Nephron progenitor cell (in vitro differentiated cells): ENCODE results near the gene DNAI2.

ENCODE experiments used
- DNase-seq: peaks from one replicate; pipeline ENCODE4 v3.0.0; 2021
- H3K27ac Mint-ChIP-seq: 2 replicates; pipeline ENCODE4 v1.8.0; 2021; ENCODE audit warnings: mild to moderate bottlenecking, moderate library complexity, mixed read lengths
- H3K27me3 Mint-ChIP-seq: 2 replicates; pipeline ENCODE4 v1.8.0; 2021; ENCODE audit warnings: mild to moderate bottlenecking, low read depth, mixed read lengths; ENCODE audit not compliant: poor library complexity
- H3K36me3 Mint-ChIP-seq: 2 replicates; pipeline ENCODE4 v1.8.0; 2021; ENCODE audit warnings: low read depth, mixed read lengths
- H3K4me1 Mint-ChIP-seq: 2 replicates; pipeline ENCODE4 v1.8.0; 2021; ENCODE audit warnings: mixed read lengths
- H3K4me3 Mint-ChIP-seq: 2 replicates; pipeline ENCODE4 v1.8.0; 2021; ENCODE audit warnings: mild to moderate bottlenecking, moderate library complexity, mixed read lengths
- H3K9me3 Mint-ChIP-seq: 2 replicates; pipeline ENCODE4 v1.8.0; 2021; ENCODE audit warnings: mild to moderate bottlenecking, moderate library complexity, mixed read lengths
- TF ChIP-seq, protein P1 (sequence below): fragments of 200-600 bp; sonication (generic); IDR thresholded peaks from 2 replicates; pipeline ENCODE4 v1.5.0; 2021; ENCODE audit warnings: antibody characterized with exemption

Gene DNAI2

DNA sequence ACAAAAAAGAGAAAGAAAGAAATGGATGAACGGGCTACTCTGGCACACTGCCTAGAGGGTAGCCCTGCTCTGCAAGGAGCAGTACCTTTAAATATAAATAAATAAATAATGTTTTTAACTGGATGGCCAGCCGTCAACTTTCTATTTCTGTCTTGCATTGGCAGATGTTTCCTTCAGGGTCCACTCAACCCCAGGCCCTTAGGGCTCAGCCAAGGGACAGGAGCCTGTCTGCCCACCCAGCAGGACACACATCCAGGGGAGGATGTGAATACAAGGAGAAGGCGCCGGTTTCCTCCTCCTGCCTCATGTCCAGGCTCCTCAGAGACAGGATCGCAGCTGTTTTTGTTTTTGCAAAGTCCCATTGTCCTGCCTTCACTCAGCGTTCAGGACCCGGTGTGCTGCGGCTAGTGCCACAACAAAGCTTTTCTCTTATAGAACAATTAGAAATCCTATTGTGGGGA lies 38.1 kb upstream of the DNAI2 start:
- H3K27me3 Mint-ChIP-seq, result peaks cover 19% of the 10 kb centered on the region
- no peaks in the 10 kb centered on the region for H3K9me3 Mint-ChIP-seq
- no peaks in the 10 kb centered on the region for H3K36me3 Mint-ChIP-seq
- no peak overlapping the region for H3K4me3 Mint-ChIP-seq
- no peak for DNase-seq
- H3K4me1 Mint-ChIP-seq, result peaks cover 38% of the 10 kb centered on the region
- TF ChIP-seq, protein P1, sequence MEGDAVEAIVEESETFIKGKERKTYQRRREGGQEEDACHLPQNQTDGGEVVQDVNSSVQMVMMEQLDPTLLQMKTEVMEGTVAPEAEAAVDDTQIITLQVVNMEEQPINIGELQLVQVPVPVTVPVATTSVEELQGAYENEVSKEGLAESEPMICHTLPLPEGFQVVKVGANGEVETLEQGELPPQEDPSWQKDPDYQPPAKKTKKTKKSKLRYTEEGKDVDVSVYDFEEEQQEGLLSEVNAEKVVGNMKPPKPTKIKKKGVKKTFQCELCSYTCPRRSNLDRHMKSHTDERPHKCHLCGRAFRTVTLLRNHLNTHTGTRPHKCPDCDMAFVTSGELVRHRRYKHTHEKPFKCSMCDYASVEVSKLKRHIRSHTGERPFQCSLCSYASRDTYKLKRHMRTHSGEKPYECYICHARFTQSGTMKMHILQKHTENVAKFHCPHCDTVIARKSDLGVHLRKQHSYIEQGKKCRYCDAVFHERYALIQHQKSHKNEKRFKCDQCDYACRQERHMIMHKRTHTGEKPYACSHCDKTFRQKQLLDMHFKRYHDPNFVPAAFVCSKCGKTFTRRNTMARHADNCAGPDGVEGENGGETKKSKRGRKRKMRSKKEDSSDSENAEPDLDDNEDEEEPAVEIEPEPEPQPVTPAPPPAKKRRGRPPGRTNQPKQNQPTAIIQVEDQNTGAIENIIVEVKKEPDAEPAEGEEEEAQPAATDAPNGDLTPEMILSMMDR, result no peak
- H3K27ac Mint-ChIP-seq, result no peak overlapping the region

- Mint-ChIP-seq H3K27me3 (peaks cover 21% of the 10 kb centered on the region), H3K36me3 (no peaks in the 10 kb centered on the region), H3K4me1 (peaks cover 38% of the 10 kb centered on the region), H3K4me3 (no peak overlapping the region), H3K27ac (no peak overlapping the region), H3K9me3 (no peaks in the 10 kb centered on the region)
- no peak for DNase-seq
- TF ChIP-seq, protein P1, result no peak
Observed at GRCh38 chr17:74237321-74237720, 36.7 kb upstream of the DNAI2 start.

DNA sequence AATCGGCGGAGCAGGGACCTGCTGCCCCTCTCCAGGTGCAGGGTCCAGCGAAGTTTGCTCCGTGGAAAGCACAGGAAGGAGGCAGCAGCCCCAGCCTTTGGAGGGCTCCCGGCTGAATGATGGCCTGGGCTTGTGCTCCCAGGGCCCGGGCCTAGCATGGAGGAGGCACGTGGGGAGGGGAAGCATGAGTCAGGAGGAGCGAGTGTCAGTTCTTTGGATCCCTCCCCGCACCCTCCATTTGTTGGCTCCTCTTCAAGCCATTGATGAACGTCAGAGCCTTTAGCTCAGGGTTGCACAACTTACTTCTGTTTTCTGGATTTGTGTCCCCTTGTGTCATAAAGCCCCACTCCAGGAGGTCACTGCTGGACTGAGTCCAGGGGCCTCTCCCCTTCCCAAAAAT lies 34.9 kb upstream of the DNAI2 start:
- Mint-ChIP-seq H3K4me3 (no peak overlapping the region), H3K4me1 (peaks cover 28% of the 10 kb centered on the region), H3K9me3 (no peaks in the 10 kb centered on the region), H3K36me3 (no peaks in the 10 kb centered on the region), H3K27me3 (peaks cover 27% of the 10 kb centered on the region), H3K27ac (no peak overlapping the region)
- DNase-seq, result no peak
- TF ChIP-seq, protein P1, result no peak

GRCh38 chr17:74240618-74241205 lies 33.3 kb upstream of the DNAI2 start:
- no peak for DNase-seq
- Mint-ChIP-seq H3K4me1 (peaks cover 32% of the 10 kb centered on the region), H3K27me3 (peaks cover 27% of the 10 kb centered on the region), H3K9me3 (no peaks in the 10 kb centered on the region), H3K36me3 (no peaks in the 10 kb centered on the region), H3K4me3 (no peak overlapping the region), H3K27ac (peak overlapping the region; percentile 60)
- TF ChIP-seq, protein P1, result no peak

DNA sequence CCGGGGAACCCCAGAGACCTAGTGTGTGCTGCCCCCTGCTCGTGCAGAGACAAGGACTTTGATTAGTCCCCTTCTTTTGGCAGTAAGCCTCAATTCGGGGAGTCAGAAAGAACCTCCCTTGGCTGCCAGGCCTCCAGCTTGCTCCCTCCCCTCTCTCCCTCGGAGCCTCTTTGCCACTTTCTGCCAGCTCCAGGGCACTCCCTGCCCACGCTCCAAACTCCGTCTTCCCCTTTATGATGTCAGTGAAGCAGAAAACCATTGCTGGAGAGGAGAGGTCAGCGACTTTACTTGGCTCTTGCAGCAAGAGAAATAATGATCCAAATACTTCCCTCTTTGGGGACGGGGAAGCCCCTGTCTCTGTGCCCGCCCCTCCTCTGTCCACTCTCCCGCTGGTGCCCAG lies 32.6 kb upstream of the DNAI2 start:
- H3K4me1 Mint-ChIP-seq, result peaks cover 39% of the 10 kb centered on the region
- H3K27me3 Mint-ChIP-seq, result peaks cover 23% of the 10 kb centered on the region
- no peak overlapping the region for H3K27ac Mint-ChIP-seq
- no peak overlapping the region for H3K4me3 Mint-ChIP-seq
- no peak for DNase-seq
- H3K36me3 Mint-ChIP-seq, result peaks cover under 1% of the 10 kb centered on the region
- H3K9me3 Mint-ChIP-seq, result peaks cover 1% of the 10 kb centered on the region
- TF ChIP-seq, protein P1, result no peak

DNA sequence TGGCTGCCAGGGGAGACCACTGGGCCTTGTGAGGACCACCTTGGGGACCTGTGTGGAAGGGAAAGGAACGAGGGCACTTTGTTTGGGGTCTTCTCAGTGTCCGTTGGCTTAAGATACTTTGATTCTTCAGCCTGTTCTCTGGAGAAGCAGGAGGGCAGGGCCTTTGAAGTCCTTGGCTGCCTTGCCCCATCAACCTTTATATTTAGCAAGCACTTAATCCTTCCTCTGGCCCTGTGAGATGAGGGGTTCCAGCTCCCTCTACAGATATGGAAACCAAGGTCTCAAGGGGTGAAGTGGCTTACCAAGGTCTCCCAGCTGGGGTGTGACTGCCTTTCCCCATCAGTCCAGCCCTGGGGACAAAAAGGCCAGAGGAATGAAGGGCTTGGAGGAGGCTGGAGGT lies 32.2 kb upstream of the DNAI2 start:
- peaks cover 40% of the 10 kb centered on the region for H3K4me1 Mint-ChIP-seq
- peaks cover 22% of the 10 kb centered on the region for H3K27me3 Mint-ChIP-seq
- H3K36me3 Mint-ChIP-seq, result peaks cover 4% of the 10 kb centered on the region
- H3K27ac Mint-ChIP-seq, result no peak overlapping the region
- no peak for DNase-seq
- peaks cover 5% of the 10 kb centered on the region for H3K9me3 Mint-ChIP-seq
- H3K4me3 Mint-ChIP-seq, result no peak overlapping the region
- TF ChIP-seq, protein P1, result no peak
